Progenitor cell of endocrine pancreas (in vitro differentiated cells): ENCODE results near the gene PADI2. TPM values are rescaled to one million over a fixed set of nuclear protein-coding genes. Genes with fewer than 3 reads are reported as not detected.

Source experiments
- DNase-seq: peaks from one replicate; pipeline ENCODE4 v3.0.0; 2021; ENCODE audit warnings: low spot score; ENCODE audit not compliant: unreplicated experiment
- H3K27ac Mint-ChIP-seq: 2 replicates; pipeline ENCODE4 v1.8.0; 2021; ENCODE audit warnings: mild to moderate bottlenecking, moderate library complexity, mixed read lengths
- H3K27me3 Mint-ChIP-seq: 2 replicates; pipeline ENCODE4 v1.8.0; 2021; ENCODE audit warnings: mixed read lengths
- H3K36me3 Mint-ChIP-seq: 2 replicates; pipeline ENCODE4 v1.8.0; 2022; ENCODE audit warnings: mixed read lengths; ENCODE audit not compliant: insufficient read depth
- H3K4me1 Mint-ChIP-seq: 2 replicates; pipeline ENCODE4 v1.8.0; 2021; ENCODE audit warnings: low read depth, mixed read lengths
- H3K4me3 Mint-ChIP-seq: 2 replicates; pipeline ENCODE4 v1.8.0; 2021; ENCODE audit warnings: low read depth, mild to moderate bottlenecking, moderate library complexity, mixed read lengths
- H3K9me3 Mint-ChIP-seq: 2 replicates; pipeline ENCODE4 v1.8.0; 2021; ENCODE audit warnings: low read depth, mixed read lengths
- CTCF ChIP-seq: fragments of 200-600 bp; sonication (generic); IDR thresholded peaks from one replicate; pipeline ENCODE4 v1.5.0; 2021; ENCODE audit warnings: antibody characterized with exemption, mild to moderate bottlenecking; ENCODE audit not compliant: unreplicated experiment
- total RNA-seq: library from RNA; stranded (reverse); gene quantifications from 2 replicates; pipeline ENCODE4 v1.2.1, GENCODE V29; 2021

The PADI2 gene
- total RNA-seq, 1 donor from 2014 or later = 0.50 TPM

- no peaks in the 10 kb centered on the region for H3K27me3 Mint-ChIP-seq
- no peak for TF ChIP-seq CTCF
- no peaks in the 10 kb centered on the region for H3K36me3 Mint-ChIP-seq
- no peak for DNase-seq
- peaks cover 12% of the 10 kb centered on the region for H3K4me1 Mint-ChIP-seq
- no peaks in the 10 kb centered on the region for H3K9me3 Mint-ChIP-seq
- H3K27ac Mint-ChIP-seq = no peak overlapping the region
- H3K4me3 Mint-ChIP-seq = peak overlapping the region; percentile 97
These were observed 67.2 kb downstream of the PADI2 start for GRCh38 chr1:17052038-17052437.

- no peak for DNase-seq
- H3K27me3 Mint-ChIP-seq = no peaks in the 10 kb centered on the region
- peaks cover 8% of the 10 kb centered on the region for H3K4me1 Mint-ChIP-seq
- H3K4me3 Mint-ChIP-seq = no peak overlapping the region
- TF ChIP-seq CTCF = no peak
- no peaks in the 10 kb centered on the region for H3K9me3 Mint-ChIP-seq
- H3K27ac Mint-ChIP-seq = no peak overlapping the region
- H3K36me3 Mint-ChIP-seq = peaks cover 4% of the 10 kb centered on the region
These were observed 71.3 kb downstream of the PADI2 start for GRCh38 chr1:17047924-17048323.

- no peak overlapping the region for H3K4me3 Mint-ChIP-seq
- H3K36me3 Mint-ChIP-seq = peaks cover 10% of the 10 kb centered on the region
- no peaks in the 10 kb centered on the region for H3K9me3 Mint-ChIP-seq
- no peak for TF ChIP-seq CTCF
- H3K4me1 Mint-ChIP-seq = peaks cover 4% of the 10 kb centered on the region
- DNase-seq = no peak
- no peaks in the 10 kb centered on the region for H3K27me3 Mint-ChIP-seq
- H3K27ac Mint-ChIP-seq = no peak overlapping the region
These were observed 73.0 kb downstream of the PADI2 start for GRCh38 chr1:17046334-17046657.

- DNase-seq = no peak
- H3K27me3 Mint-ChIP-seq = no peaks in the 10 kb centered on the region
These were observed 73.5 kb downstream of the PADI2 start for GRCh38 chr1:17045634-17046333.

GRCh38 chr1:17045150-17045549, 74.1 kb downstream of the PADI2 start:
- Mint-ChIP-seq H3K36me3 (peaks cover 10% of the 10 kb centered on the region), H3K4me3 (no peak overlapping the region), H3K27ac (peak overlapping the region; percentile 8), H3K27me3 (no peaks in the 10 kb centered on the region), H3K4me1 (peaks cover 2% of the 10 kb centered on the region), H3K9me3 (no peaks in the 10 kb centered on the region)
- no peak for TF ChIP-seq CTCF
- DNase-seq = no peak

More at GRCh38 chr1:17045634-17046333, 73.5 kb downstream of the PADI2 start:
- peaks cover 10% of the 10 kb centered on the region for H3K36me3 Mint-ChIP-seq
- H3K4me1 Mint-ChIP-seq = peaks cover 2% of the 10 kb centered on the region
- TF ChIP-seq CTCF = peak; percentile 75
- peak overlapping the region; percentile 83 for H3K27ac Mint-ChIP-seq
- no peaks in the 10 kb centered on the region for H3K9me3 Mint-ChIP-seq
- no peak overlapping the region for H3K4me3 Mint-ChIP-seq
